GM23248 (cell line): ENCODE data around the gene MRPS24. TPM values are rescaled to one million over a fixed set of nuclear protein-coding genes. Genes with fewer than 3 reads are reported as not detected.

ENCODE experiments used
- DNase-seq: peaks from one replicate; pipeline ENCODE4 v3.0.0-alpha.2; 2015
- H2AFZ ChIP-seq: fragments of 200-600 bp; sonication (generic); 2 replicates; pipeline ENCODE4 v1.6.1; 2016; ENCODE audit warnings: antibody characterized with exemption
- H3F3A ChIP-seq: fragments of 200-600 bp; sonication (generic); 2 replicates; pipeline ENCODE4 v1.6.1; 2016; ENCODE audit warnings: mild to moderate bottlenecking, antibody characterized with exemption, mixed run types; ENCODE audit not compliant: insufficient read depth
- H3K27ac ChIP-seq: fragments of 200-600 bp; sonication (generic); 2 replicates; pipeline ENCODE4 v1.5.1; 2016; ENCODE audit warnings: mild to moderate bottlenecking
- H3K27me3 ChIP-seq: fragments of 200-600 bp; sonication (generic); replicated peaks from 2 replicates; pipeline ENCODE4 v1.6.1; 2016; ENCODE audit warnings: mild to moderate bottlenecking; ENCODE audit not compliant: insufficient read depth
- H3K36me3 ChIP-seq: fragments of 200-600 bp; sonication (generic); 2 replicates; pipeline ENCODE4 v1.6.1; 2016; ENCODE audit warnings: low read depth, mild to moderate bottlenecking
- H3K4me1 ChIP-seq: fragments of 200-600 bp; sonication (generic); 2 replicates; pipeline ENCODE4 v1.6.1; 2016; ENCODE audit warnings: mild to moderate bottlenecking; ENCODE audit not compliant: insufficient read depth
- H3K4me2 ChIP-seq: fragments of 200-600 bp; sonication (generic); one replicate; pipeline ENCODE4 v1.6.1; 2016; ENCODE audit warnings: mild to moderate bottlenecking; ENCODE audit not compliant: unreplicated experiment
- H3K4me3 ChIP-seq: fragments of 200-600 bp; sonication (generic); 2 replicates; pipeline ENCODE4 v1.5.1; 2016; ENCODE audit warnings: mild to moderate bottlenecking
- H3K79me2 ChIP-seq: fragments of 200-600 bp; sonication (generic); 2 replicates; pipeline ENCODE4 v1.6.1; 2016; ENCODE audit warnings: mild to moderate bottlenecking; ENCODE audit not compliant: insufficient read depth
- H3K9ac ChIP-seq: fragments of 200-600 bp; sonication (generic); 2 replicates; pipeline ENCODE4 v1.6.1; 2016; ENCODE audit warnings: mild to moderate bottlenecking
- H3K9me2 ChIP-seq: fragments of 200-600 bp; sonication (generic); 2 replicates; pipeline ENCODE4 v1.6.1; 2016; ENCODE audit warnings: mixed run types, mild to moderate bottlenecking, moderate library complexity; ENCODE audit not compliant: insufficient read depth
- H3K9me3 ChIP-seq: fragments of 200-600 bp; sonication (generic); one replicate; pipeline ENCODE4 v1.6.1; 2017; ENCODE audit warnings: low read depth
- H4K20me1 ChIP-seq: fragments of 200-600 bp; sonication (generic); 2 replicates; pipeline ENCODE4 v1.6.0; 2016; ENCODE audit not compliant: insufficient read depth
- EZH2 ChIP-seq: fragments of 200-600 bp; sonication (generic); IDR thresholded peaks from 2 replicates; pipeline ENCODE4 v1.6.1; 2018; ENCODE audit warnings: antibody characterized with exemption, mild to moderate bottlenecking; ENCODE audit not compliant: insufficient read depth, poor library complexity, severe bottlenecking
- EZH2phosphoT487 ChIP-seq: fragments of 200-600 bp; sonication (generic); IDR thresholded peaks from 2 replicates; pipeline ENCODE4 v1.6.1; 2018; ENCODE audit warnings: antibody characterized with exemption, moderate library complexity, mild to moderate bottlenecking, low read depth; ENCODE audit not compliant: insufficient read depth
- WGBS, 2 experiments: methylation state at CpG; one replicate each; pipeline ENCODE4 v1.1.6; 2015 to 2017; ENCODE audit warnings: low lambda C conversion rate in 2 of 2, low coverage in 1 of 2; ENCODE audit errors: missing lambda C conversion rate in 2 of 2; 5-methylcytosine and 5-hydroxymethylcytosine counted together
- in situ Hi-C: fragments of 300-500 bp; cut with MboI; formaldehyde crosslinking; loops from 2 replicates; pipeline ENCODE4 v1.15.0; 2020
- polyA plus RNA-seq: library from polyadenylated mRNA; unstranded; fragments of >200 nt; fragmentation: Nextera tagmentation; extraction: Ambion mirVana; gene quantifications from 2 replicates; pipeline ENCODE4 v1.2.1, GENCODE V29; 2016
- total RNA-seq: library from RNA; depleted of rRNA; stranded (reverse); fragments of >200 nt; shearing (Covaris generic); gene quantifications from 2 replicates; pipeline ENCODE4 v1.2.3, GENCODE V29; 2014

The MRPS24 gene
- total and polyA plus RNA-seq, 2 experiments from 2014 or later: 113 to 163 TPM

- WGBS, 2 experiments: 11 to 15% methylated on average over 7 of the region's 7 CpGs
- DNase-seq: peak; percentile 98
- Histone ChIP-seq H3K9ac (peak overlapping the region; percentile 90), H2AFZ (0 out of 2 replicates have a peak overlapping the region, but pooled peaks have one; percentile 4), H3K4me1 (peaks cover 51% of the 10 kb centered on the region), H3F3A (peaks cover 57% of the 10 kb centered on the region), H3K9me2 (no peaks in the 10 kb centered on the region), H4K20me1 (no peaks in the 10 kb centered on the region), H3K27me3 (no peaks in the 10 kb centered on the region), H3K9me3 (no peaks in the 10 kb centered on the region), H3K27ac (peak overlapping the region; percentile 100), H3K36me3 (no peaks in the 10 kb centered on the region; the same call in none of the 2 replicates), H3K4me3 (peak overlapping the region; percentile 46), H3K4me2 (peak overlapping the region; percentile 59), H3K79me2 (peaks cover 36% of the 10 kb centered on the region)
- in situ Hi-C loops: no loop called here
- TF ChIP-seq EZH2 (no peak), EZH2phosphoT487 (no peak)
Observed at GRCh38 chr7:43872406-43873110, 3.2 kb upstream of the MRPS24 start.

GRCh38 chr7:43871064-43871463, 1.7 kb upstream of the MRPS24 start:
- Histone ChIP-seq H3K4me2 (no peak overlapping the region), H2AFZ (no peak overlapping the region), H3F3A (peaks cover 57% of the 10 kb centered on the region), H3K9me2 (no peaks in the 10 kb centered on the region), H3K9me3 (no peaks in the 10 kb centered on the region), H3K4me3 (no peak overlapping the region), H3K9ac (0 out of 2 replicates have a peak overlapping the region, but pooled peaks have one; percentile 98), H3K4me1 (peaks cover 51% of the 10 kb centered on the region), H3K27me3 (no peaks in the 10 kb centered on the region), H3K36me3 (no peaks in the 10 kb centered on the region; the same call in none of the 2 replicates), H3K27ac (peak overlapping the region; percentile 100), H4K20me1 (no peaks in the 10 kb centered on the region), H3K79me2 (peaks cover 23% of the 10 kb centered on the region)
- in situ Hi-C loops: no loop called here
- 79 to 82% methylated on average over 3 of the region's 3 CpGs for WGBS, 2 experiments
- TF ChIP-seq EZH2phosphoT487: no peak
- TF ChIP-seq EZH2: no peak
- DNase-seq: no peak

GRCh38 chr7:43870316-43870715, 999 bp upstream of the MRPS24 start:
- Histone ChIP-seq H2AFZ (peak overlapping the region; percentile 57; the same call in 1 of the 2 replicates), H3K9me3 (no peaks in the 10 kb centered on the region), H3K9ac (peak overlapping the region; percentile 98), H3K9me2 (no peaks in the 10 kb centered on the region), H3F3A (peaks cover 57% of the 10 kb centered on the region), H3K27ac (peak overlapping the region; percentile 100), H3K4me3 (peak overlapping the region; percentile 85), H3K27me3 (no peaks in the 10 kb centered on the region), H4K20me1 (no peaks in the 10 kb centered on the region), H3K4me1 (peaks cover 51% of the 10 kb centered on the region), H3K4me2 (peak overlapping the region; percentile 98), H3K36me3 (no peaks in the 10 kb centered on the region; the same call in none of the 2 replicates), H3K79me2 (peaks cover 16% of the 10 kb centered on the region)
- TF ChIP-seq EZH2: no peak
- TF ChIP-seq EZH2phosphoT487: no peak
- no peak for DNase-seq
- in situ Hi-C loops: no loop called here
- 86 to 90% methylated on average over 4 of the region's 4 CpGs for whole genome bisulfite sequencing, 2 experiments

GRCh38 chr7:43869867-43870240, 537 bp upstream of the MRPS24 start:
- WGBS, 2 experiments: 1% methylated on average over 13 of the region's 13 CpGs
- Histone ChIP-seq H3K9ac (peak overlapping the region; percentile 98), H3K27ac (peak overlapping the region; percentile 100), H3K4me2 (peak overlapping the region; percentile 98), H3K9me3 (no peaks in the 10 kb centered on the region), H3K79me2 (peaks cover 15% of the 10 kb centered on the region), H3K4me3 (peak overlapping the region; percentile 85), H3K27me3 (no peaks in the 10 kb centered on the region), H4K20me1 (no peaks in the 10 kb centered on the region), H3K9me2 (no peaks in the 10 kb centered on the region), H3K4me1 (peaks cover 51% of the 10 kb centered on the region), H3F3A (peaks cover 56% of the 10 kb centered on the region), H2AFZ (peak overlapping the region; percentile 57), H3K36me3 (no peaks in the 10 kb centered on the region; the same call in none of the 2 replicates)
- no peak for TF ChIP-seq EZH2
- TF ChIP-seq EZH2phosphoT487: no peak
- DNase-seq: peak; percentile 96
- in situ Hi-C loops: no loop called here
